CD4-positive, alpha-beta memory T cell (primary cell): ENCODE data around the gene TTC16. TPM values are rescaled to one million over a fixed set of nuclear protein-coding genes. Genes with fewer than 3 reads are reported as not detected.

Experiments used
- CTCF ChIA-PET: fragments of 350-600 bp; sonication (Branson Sonifier 250); formaldehyde crosslinking; loops from one replicate; lab custom pipeline; 2021; ENCODE audit warnings: inconsistent platforms; ENCODE audit not compliant: partially characterized antibody; lab: Charles Lee
- POLR2A ChIA-PET: fragments of 350-600 bp; sonication (Branson Sonifier 250); formaldehyde crosslinking; loops from one replicate; lab custom pipeline; 2021; ENCODE audit not compliant: partially characterized antibody; lab: Charles Lee
- DNase-seq, 5 donors: peaks; one replicate each; pipeline versions ENCODE4 v3.0.0 to v3.0.0-alpha.2; 2020 to 2022; ENCODE audit warnings: mixed read lengths in 1 of 5
- H3K27ac ChIP-seq: one replicate; pipeline ENCODE4 v1.7.0; 2013; ENCODE audit warnings: low read depth, low read length
- H3K27me3 ChIP-seq: 2 replicates; pipeline ENCODE4 v1.7.0; 2013; ENCODE audit warnings: mild to moderate bottlenecking, low read length, moderate library complexity; ENCODE audit not compliant: insufficient read depth
- H3K36me3 ChIP-seq: 2 replicates; pipeline ENCODE4 v1.7.0; 2013; ENCODE audit warnings: mild to moderate bottlenecking, low read length, moderate library complexity; ENCODE audit not compliant: insufficient read depth
- H3K4me1 ChIP-seq: 2 replicates; pipeline ENCODE4 v1.7.0; 2013; ENCODE audit warnings: mild to moderate bottlenecking, low read length, moderate library complexity; ENCODE audit not compliant: insufficient read depth
- H3K4me3 ChIP-seq, 2 donors: one replicate each; pipeline ENCODE4 v1.7.0; 2013; ENCODE audit warnings: low read length in 2 of 2, mild to moderate bottlenecking in 1 of 2
- H3K9me3 ChIP-seq, 2 donors: one replicate each; pipeline ENCODE4 v1.7.0; 2013; ENCODE audit warnings: low read length in 2 of 2, control low read depth in 1 of 2; ENCODE audit not compliant: control insufficient read depth in 1 of 2
- H3K27ac Mint-ChIP-seq, 7 donors: one replicate each; pipeline ENCODE4 v1.8.0; 2020 to 2021; ENCODE audit warnings: mixed read lengths in 7 of 7, mild to moderate bottlenecking in 6 of 7, inconsistent platforms in 3 of 7, moderate library complexity in 3 of 7
- H3K27me3 Mint-ChIP-seq, 2 donors: one replicate each; pipeline ENCODE4 v1.8.0; 2020 to 2021; ENCODE audit warnings: mixed read lengths in 2 of 2
- H3K36me3 Mint-ChIP-seq, 2 donors: one replicate each; pipeline ENCODE4 v1.8.0; 2020 to 2021; ENCODE audit warnings: mixed read lengths in 2 of 2, inconsistent platforms in 1 of 2, mild to moderate bottlenecking in 1 of 2
- H3K4me1 Mint-ChIP-seq, 4 donors: one replicate each; pipeline ENCODE4 v1.8.0; 2020 to 2021; ENCODE audit warnings: mixed read lengths in 4 of 4, mild to moderate bottlenecking in 1 of 4
- H3K4me3 Mint-ChIP-seq, 8 donors: one replicate each; pipeline ENCODE4 v1.8.0; 2020 to 2021; ENCODE audit warnings: mixed read lengths in 8 of 8, mild to moderate bottlenecking in 7 of 8, moderate library complexity in 6 of 8, inconsistent platforms in 3 of 8
- H3K9me3 Mint-ChIP-seq, 8 donors: one replicate each; pipeline ENCODE4 v1.8.0; 2020 to 2021; ENCODE audit warnings: mixed read lengths in 8 of 8, mild to moderate bottlenecking in 5 of 8, inconsistent platforms in 3 of 8, moderate library complexity in 1 of 8
- intact Hi-C: fragments of 100-400 bp; cut with micrococcal nuclease; formaldehyde crosslinking; loops from one replicate; pipeline ENCODE4 v1.15.1; 2023
- polyA plus RNA-seq, 2 donors: library from polyadenylated mRNA; unstranded; fragments of 300-500 nt; fragmentation: Illumina TruSeq; gene quantifications; one replicate each; pipeline ENCODE4 v1.2.3, GENCODE V29; 2021
- total RNA-seq, 2 experiments: library from RNA; stranded (reverse); gene quantifications; one replicate each; pipeline ENCODE4 v1.2.3, GENCODE V29; 2021

The TTC16 gene
- total and polyA plus RNA-seq, 4 experiments from 2014 or later, result 0.09 to 2.6 (median 2.1) TPM

DNA sequence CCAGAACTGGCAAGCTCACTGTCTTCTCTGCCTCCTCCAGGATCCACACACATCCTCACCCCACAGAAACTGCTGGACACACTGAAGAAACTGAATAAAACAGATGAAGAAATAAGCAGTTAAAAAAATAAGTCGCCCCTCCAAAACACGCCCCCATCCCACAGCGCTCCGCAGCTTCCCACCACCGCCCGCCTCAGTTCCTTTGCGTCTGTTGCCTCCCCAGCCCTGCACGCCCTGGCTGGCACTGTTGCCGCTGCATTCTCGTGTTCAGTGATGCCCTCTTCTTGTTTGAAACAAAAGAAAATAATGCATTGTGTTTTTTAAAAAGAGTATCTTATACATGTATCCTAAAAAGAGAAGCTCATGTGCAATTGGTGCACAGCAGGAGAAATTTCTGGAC lies 25.1 kb upstream of the TTC16 start:
- H3K9me3 ChIP-seq, result no peaks in the 10 kb centered on the region
- no peaks in the 10 kb centered on the region for H3K9me3 Mint-ChIP-seq
- H3K36me3 ChIP-seq, result no peaks in the 10 kb centered on the region
- H3K27me3 Mint-ChIP-seq, result no peaks in the 10 kb centered on the region
- H3K4me1 ChIP-seq, result no peaks in the 10 kb centered on the region
- DNase-seq, result no peak
- intact Hi-C loops, result no loop called here
- POLR2A ChIA-PET, result no interaction called here
- H3K27ac ChIP-seq, result no peak overlapping the region
- no peaks in the 10 kb centered on the region for H3K4me1 Mint-ChIP-seq
- no peaks in the 10 kb centered on the region for H3K27me3 ChIP-seq
- no peak overlapping the region for H3K4me3 ChIP-seq
- CTCF ChIA-PET, result no interaction called here
- H3K4me3 Mint-ChIP-seq, result no peak overlapping the region
- H3K27ac Mint-ChIP-seq, result peak overlapping the region in 1 of 7 donors; percentile 29
- H3K36me3 Mint-ChIP-seq, result peaks cover 7 to 14% of the 10 kb centered on the region in 2 donors

DNA sequence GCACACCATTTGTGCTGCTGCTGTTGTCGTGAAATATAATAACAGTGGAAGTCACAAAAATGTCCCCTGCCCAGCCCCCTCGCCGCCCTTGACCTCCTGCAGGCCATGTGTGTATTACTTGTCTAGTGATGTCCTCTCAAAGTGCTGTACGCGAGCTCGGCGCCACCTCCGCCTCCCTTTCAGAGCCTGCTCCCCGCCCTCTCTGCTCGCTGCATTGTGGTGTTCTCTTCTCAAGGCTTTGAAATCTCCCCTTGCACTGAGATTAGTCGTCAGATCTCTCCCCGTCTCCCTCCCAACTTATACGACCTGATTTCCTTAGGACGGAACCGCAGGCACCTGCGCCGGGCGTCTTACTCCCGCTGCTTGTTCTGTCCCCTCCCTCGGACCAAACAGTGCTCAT lies 23.8 kb upstream of the TTC16 start:
- H3K9me3 ChIP-seq, result no peaks in the 10 kb centered on the region
- intact Hi-C loops, result no loop called here
- no peaks in the 10 kb centered on the region for H3K9me3 Mint-ChIP-seq
- no peaks in the 10 kb centered on the region for H3K27me3 ChIP-seq
- no peak overlapping the region for H3K27ac Mint-ChIP-seq
- DNase-seq, result no peak
- CTCF ChIA-PET, result no interaction called here
- H3K4me1 ChIP-seq, result no peaks in the 10 kb centered on the region
- H3K36me3 ChIP-seq, result no peaks in the 10 kb centered on the region
- H3K27ac ChIP-seq, result no peak overlapping the region
- H3K36me3 Mint-ChIP-seq, result peaks cover 7 to 14% of the 10 kb centered on the region in 2 donors
- H3K4me3 ChIP-seq, result no peak overlapping the region
- no peak overlapping the region for H3K4me3 Mint-ChIP-seq
- POLR2A ChIA-PET, result no interaction called here
- H3K4me1 Mint-ChIP-seq, result no peaks in the 10 kb centered on the region
- H3K27me3 Mint-ChIP-seq, result no peaks in the 10 kb centered on the region

DNA sequence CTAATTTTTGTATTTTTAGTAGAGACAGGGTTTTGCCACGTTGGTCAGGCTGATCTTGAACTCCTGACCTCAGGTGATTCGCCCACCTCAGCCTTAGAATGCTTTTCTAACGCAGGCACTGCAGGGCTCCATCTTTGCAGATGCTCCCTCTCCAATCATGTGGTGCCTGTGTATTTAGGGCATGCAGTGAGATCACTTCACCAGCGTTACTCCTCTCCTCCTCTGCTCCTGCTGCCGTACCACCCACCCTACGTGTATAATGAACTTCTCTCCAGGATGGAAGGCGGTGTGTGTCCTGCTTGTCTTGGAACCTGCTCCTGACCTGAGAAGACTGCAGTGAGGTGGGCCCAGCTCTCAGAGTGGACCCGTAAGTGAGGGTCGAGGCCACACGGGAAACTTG lies 22.7 kb upstream of the TTC16 start:
- Histone ChIP-seq H3K27me3 (no peaks in the 10 kb centered on the region), H3K9me3 (no peaks in the 10 kb centered on the region), H3K4me3 (no peak overlapping the region), H3K27ac (no peak overlapping the region), H3K4me1 (no peaks in the 10 kb centered on the region), H3K36me3 (no peaks in the 10 kb centered on the region)
- no peaks in the 10 kb centered on the region for H3K4me1 Mint-ChIP-seq
- intact Hi-C loops, result no loop called here
- DNase-seq, result no peak
- ChIA-PET CTCF (no interaction called here), POLR2A (no interaction called here)
- H3K27me3 Mint-ChIP-seq, result no peaks in the 10 kb centered on the region
- no peaks in the 10 kb centered on the region for H3K9me3 Mint-ChIP-seq
- no peak overlapping the region for H3K4me3 Mint-ChIP-seq
- H3K27ac Mint-ChIP-seq, result peak overlapping the region in 1 of 7 donors; percentile 12
- H3K36me3 Mint-ChIP-seq, result peaks cover 7 to 14% of the 10 kb centered on the region in 2 donors

DNA sequence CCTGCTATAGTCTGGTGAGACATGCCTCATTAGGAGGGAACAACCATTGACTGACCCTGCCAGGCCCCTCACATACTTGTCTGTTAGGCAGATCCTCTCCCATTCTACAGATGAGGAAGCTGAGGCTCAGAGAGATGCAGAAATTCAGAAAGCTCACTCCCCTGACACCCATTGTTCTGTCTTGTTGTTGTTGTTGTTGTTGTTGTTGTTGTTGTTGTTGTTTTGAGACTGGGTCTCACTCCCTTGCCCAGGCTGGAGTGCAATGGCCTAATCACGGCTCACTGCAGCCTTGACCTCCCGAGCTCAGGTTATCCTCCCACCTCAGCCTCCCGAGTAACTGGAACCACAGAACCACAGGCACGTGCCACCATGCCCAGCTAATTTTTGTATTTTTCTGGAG lies 22.2 kb upstream of the TTC16 start:
- Histone ChIP-seq H3K9me3 (no peaks in the 10 kb centered on the region), H3K27ac (no peak overlapping the region), H3K4me1 (no peaks in the 10 kb centered on the region), H3K4me3 (no peak overlapping the region), H3K36me3 (no peaks in the 10 kb centered on the region), H3K27me3 (no peaks in the 10 kb centered on the region)
- Mint-ChIP-seq H3K4me3 (no peak overlapping the region), H3K4me1 (no peaks in the 10 kb centered on the region), H3K27ac (no peak overlapping the region), H3K27me3 (no peaks in the 10 kb centered on the region), H3K9me3 (no peaks in the 10 kb centered on the region), H3K36me3 (peaks cover 7 to 14% of the 10 kb centered on the region in 2 donors)
- intact Hi-C loops, result no loop called here
- ChIA-PET POLR2A (no interaction called here), CTCF (no interaction called here)
- DNase-seq, result no peak

DNA sequence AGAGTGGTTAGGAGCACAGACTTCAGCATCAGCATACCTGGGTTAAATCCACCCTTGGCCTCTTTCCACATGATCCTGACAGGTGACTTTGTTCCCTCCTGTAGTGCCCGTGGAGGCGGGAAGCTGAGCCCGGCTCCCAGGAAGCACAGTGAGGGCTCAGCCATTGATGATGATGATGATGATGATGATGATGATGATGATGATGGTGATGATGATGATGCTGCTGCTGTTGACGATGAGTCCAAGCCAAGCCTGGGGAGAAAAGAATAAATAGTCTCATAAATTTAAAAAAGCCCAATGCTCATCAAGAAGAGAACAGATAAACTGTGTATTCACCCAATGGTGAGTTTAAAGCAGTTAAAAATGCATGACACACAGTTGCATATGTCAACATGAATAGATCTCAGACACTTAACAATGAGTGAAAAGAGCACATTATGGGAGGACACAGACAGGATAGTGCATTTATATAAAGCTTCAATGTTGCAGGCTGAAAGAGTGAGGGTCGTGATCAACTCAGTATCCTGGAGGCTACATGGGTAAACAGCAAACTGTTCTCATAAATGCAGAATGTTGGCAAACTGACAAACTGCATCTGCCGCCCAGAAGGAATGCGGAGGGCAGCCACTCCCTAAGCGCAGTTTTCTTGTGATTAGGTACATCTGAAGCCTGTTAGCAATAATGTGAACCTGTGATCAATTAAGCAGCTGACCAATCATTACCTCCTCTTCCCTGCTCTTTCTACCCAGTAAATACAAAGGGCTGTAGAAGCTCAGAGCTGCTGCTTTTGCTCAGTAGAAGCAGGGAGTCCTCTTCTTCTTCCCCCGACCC lies 20.8 kb upstream of the TTC16 start:
- no peak overlapping the region for H3K27ac Mint-ChIP-seq
- intact Hi-C loops, result no loop called here
- H3K4me3 ChIP-seq, result no peak overlapping the region

DNA sequence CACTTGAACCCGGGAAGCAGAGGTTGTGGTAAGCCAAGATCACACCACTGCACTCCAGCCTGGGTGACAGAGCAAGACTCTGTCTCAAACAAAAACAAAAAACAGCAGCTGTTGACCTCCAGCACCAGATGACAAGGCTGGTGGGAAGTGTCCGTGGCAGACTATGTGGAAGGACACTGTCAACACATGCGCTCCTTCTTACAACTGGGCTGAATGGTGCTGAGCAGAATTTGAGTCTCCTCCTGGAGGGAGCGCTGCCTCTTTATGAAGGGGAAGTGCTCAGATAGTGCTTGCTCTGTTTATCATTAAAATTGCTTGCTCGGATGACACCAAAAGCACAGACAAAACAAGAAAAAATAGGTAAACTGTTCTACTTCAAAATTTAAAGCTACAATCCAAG lies 18.3 kb upstream of the TTC16 start:
- H3K9me3 ChIP-seq, result no peaks in the 10 kb centered on the region
- H3K27me3 ChIP-seq, result no peaks in the 10 kb centered on the region
- ChIA-PET POLR2A (no interaction called here), CTCF (no interaction called here)
- no peak overlapping the region for H3K27ac ChIP-seq
- H3K4me3 Mint-ChIP-seq, result peak overlapping the region in 2 of 8 donors; percentile 29 to 46
- no peak overlapping the region for H3K4me3 ChIP-seq
- peaks cover 7% of the 10 kb centered on the region for H3K4me1 ChIP-seq
- no peaks in the 10 kb centered on the region for H3K36me3 ChIP-seq
- H3K27ac Mint-ChIP-seq, result peak overlapping the region in 3 of 7 donors; percentile 7 to 19 (median 14)
- intact Hi-C loops, result no loop called here
- peaks cover 5 to 18% (median 10%) of the 10 kb centered on the region in 4 donors for H3K4me1 Mint-ChIP-seq
- no peaks in the 10 kb centered on the region for H3K9me3 Mint-ChIP-seq
- no peak for DNase-seq
- peaks cover 0 to 2% of the 10 kb centered on the region in 2 donors for H3K27me3 Mint-ChIP-seq
- H3K36me3 Mint-ChIP-seq, result peaks cover 0 to 8% of the 10 kb centered on the region in 2 donors

More for the DNA sequence above, 20.8 kb upstream of the TTC16 start:
- H3K4me3 Mint-ChIP-seq, result no peak overlapping the region
- POLR2A ChIA-PET, result no interaction called here
- no peaks in the 10 kb centered on the region for H3K36me3 ChIP-seq
- H3K9me3 ChIP-seq, result no peaks in the 10 kb centered on the region
- H3K4me1 ChIP-seq, result peaks cover 7% of the 10 kb centered on the region
- H3K27ac ChIP-seq, result no peak overlapping the region
- H3K4me1 Mint-ChIP-seq, result peaks cover 4 to 13% (median 8%) of the 10 kb centered on the region in 4 donors
- no peaks in the 10 kb centered on the region for H3K9me3 Mint-ChIP-seq
- no peaks in the 10 kb centered on the region for H3K27me3 ChIP-seq
- peaks cover 5 to 14% of the 10 kb centered on the region in 2 donors for H3K36me3 Mint-ChIP-seq
- peaks cover 0 to 2% of the 10 kb centered on the region in 2 donors for H3K27me3 Mint-ChIP-seq
- no peak for DNase-seq
- CTCF ChIA-PET, result no interaction called here

DNA sequence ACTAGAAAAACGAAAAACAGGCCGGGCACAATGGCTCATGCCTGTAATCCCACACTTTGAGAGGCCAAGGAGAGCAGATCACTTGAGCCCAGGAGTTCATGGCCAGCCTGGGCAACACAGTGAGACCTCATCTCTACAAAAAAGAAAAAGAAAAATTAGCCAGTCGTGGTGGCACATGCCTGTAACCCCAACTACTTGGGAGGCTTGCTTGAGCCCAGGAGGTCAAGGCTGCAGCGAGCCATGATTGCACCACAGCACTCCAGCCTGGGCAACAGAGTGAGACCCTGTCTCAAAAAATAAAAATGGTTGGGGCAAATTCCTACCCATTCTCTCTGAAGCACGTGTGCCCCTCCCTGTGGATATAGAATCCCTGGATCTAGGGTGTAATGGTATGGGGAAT lies 17.5 kb upstream of the TTC16 start:
- CTCF ChIA-PET, result interaction anchor here (0.6 kb wide), 1 partner anchor 21 kb away, joined by 3 read pairs; no protein-coding TSS in a partner anchor
- H3K27me3 Mint-ChIP-seq, result peaks cover 0 to 2% of the 10 kb centered on the region in 2 donors
- no peak overlapping the region for H3K4me3 ChIP-seq
- H3K4me1 ChIP-seq, result peaks cover 7% of the 10 kb centered on the region
- H3K4me3 Mint-ChIP-seq, result peak overlapping the region in 5 of 8 donors; percentile 17 to 52 (median 43)
- intact Hi-C loops, result no loop called here
- no peaks in the 10 kb centered on the region for H3K27me3 ChIP-seq
- no peak for DNase-seq
- peaks cover 0 to 8% of the 10 kb centered on the region in 2 donors for H3K36me3 Mint-ChIP-seq
- peak overlapping the region in 2 of 7 donors; percentile 10 to 19 for H3K27ac Mint-ChIP-seq
- no peaks in the 10 kb centered on the region for H3K9me3 Mint-ChIP-seq
- no peaks in the 10 kb centered on the region for H3K9me3 ChIP-seq
- peaks cover 5 to 18% (median 10%) of the 10 kb centered on the region in 4 donors for H3K4me1 Mint-ChIP-seq
- POLR2A ChIA-PET, result interaction anchor here (1.2 kb wide), 1 partner anchor 14 kb away, joined by 3 read pairs; no protein-coding TSS in a partner anchor
- H3K27ac ChIP-seq, result no peak overlapping the region
- H3K36me3 ChIP-seq, result no peaks in the 10 kb centered on the region
